ENCODE data around the gene DPP7.
"Not testable (repeated sequence)": the region's sequence is repeated elsewhere in the genome, so short reads cannot be mapped to it uniquely, and the experiment has no call there.

DPP7 gene

GRCh38 chr9:137128158-137128861, 13.8 kb upstream of the DPP7 start:
- Histone ChIP-seq H3K36me3 (ENCODE audit: control insufficient read depth in 2 of 2, insufficient read depth in 2 of 2, low read length in 2 of 2) (no peaks in the 10 kb centered on the region), H3K4me1 (ENCODE audit: control insufficient read depth, insufficient read depth, low read length) (peaks cover 17% of the 10 kb centered on the region), H3K9me3 (ENCODE audit: control insufficient read depth in 2 of 2, low read length in 2 of 2) (peaks cover 0 to 3% of the 10 kb centered on the region in 2 donors), H3K27ac (ENCODE audit: low read length) (no peak overlapping the region), H3K27me3 (ENCODE audit: control insufficient read depth in 1 of 2, insufficient read depth in 2 of 2, low read length in 2 of 2) (peaks cover 0 to 4% of the 10 kb centered on the region in 2 donors), H3K4me3 (ENCODE audit: low read length in 2 of 2) (peak overlapping the region; percentile 64 to 76), H3K9ac (ENCODE audit: low read length in 2 of 2) (no peak overlapping the region)

GRCh38 chr9:137127301-137128157, 13.0 kb upstream of the DPP7 start:
- H3K4me3 ChIP-seq (ENCODE audit: low read length in 2 of 2) = peak overlapping the region in 1 of 2 donors; percentile 35
- H3K27ac ChIP-seq (ENCODE audit: low read length) = no peak overlapping the region
- peaks cover 0 to 3% of the 10 kb centered on the region in 2 donors for H3K9me3 ChIP-seq (ENCODE audit: control insufficient read depth in 2 of 2, low read length in 2 of 2)
- peaks cover 0 to 4% of the 10 kb centered on the region in 2 donors for H3K27me3 ChIP-seq (ENCODE audit: control insufficient read depth in 1 of 2, insufficient read depth in 2 of 2, low read length in 2 of 2)
- H3K36me3 ChIP-seq (ENCODE audit: control insufficient read depth in 2 of 2, insufficient read depth in 2 of 2, low read length in 2 of 2) = no peaks in the 10 kb centered on the region
- peaks cover 17% of the 10 kb centered on the region for H3K4me1 ChIP-seq (ENCODE audit: control insufficient read depth, insufficient read depth, low read length)
- no peak overlapping the region for H3K9ac ChIP-seq (ENCODE audit: low read length in 2 of 2)

GRCh38 chr9:137126786-137127185, 12.3 kb upstream of the DPP7 start:
- peaks cover 17% of the 10 kb centered on the region for H3K4me1 ChIP-seq (ENCODE audit: control insufficient read depth, insufficient read depth, low read length)
- H3K9me3 ChIP-seq (ENCODE audit: control insufficient read depth in 2 of 2, low read length in 2 of 2) = peaks cover 0 to 3% of the 10 kb centered on the region in 2 donors
- no peak overlapping the region for H3K4me3 ChIP-seq (ENCODE audit: low read length in 2 of 2)
- peaks cover 0 to 4% of the 10 kb centered on the region in 2 donors for H3K27me3 ChIP-seq (ENCODE audit: control insufficient read depth in 1 of 2, insufficient read depth in 2 of 2, low read length in 2 of 2)
- H3K9ac ChIP-seq (ENCODE audit: low read length in 2 of 2) = no peak overlapping the region
- H3K36me3 ChIP-seq (ENCODE audit: control insufficient read depth in 2 of 2, insufficient read depth in 2 of 2, low read length in 2 of 2) = no peaks in the 10 kb centered on the region
- no peak overlapping the region for H3K27ac ChIP-seq (ENCODE audit: low read length)

GRCh38 chr9:137123952-137124462, 9.5 kb upstream of the DPP7 start:
- not testable (repeated sequence) for H3K27ac ChIP-seq (ENCODE audit: low read length); H3K4me3 ChIP-seq (ENCODE audit: low read length in 2 of 2); H3K9ac ChIP-seq (ENCODE audit: low read length in 2 of 2); H3K27me3 ChIP-seq (ENCODE audit: control insufficient read depth in 1 of 2, insufficient read depth in 2 of 2, low read length in 2 of 2); H3K36me3 ChIP-seq (ENCODE audit: control insufficient read depth in 2 of 2, insufficient read depth in 2 of 2, low read length in 2 of 2); H3K9me3 ChIP-seq (ENCODE audit: control insufficient read depth in 2 of 2, low read length in 2 of 2)
- peaks cover 11% of the 10 kb centered on the region for H3K4me1 ChIP-seq (ENCODE audit: control insufficient read depth, insufficient read depth, low read length)

GRCh38 chr9:137123468-137123837, 8.9 kb upstream of the DPP7 start:
- Histone ChIP-seq H3K36me3 (ENCODE audit: control insufficient read depth in 2 of 2, insufficient read depth in 2 of 2, low read length in 2 of 2) (no peaks in the 10 kb centered on the region), H3K27me3 (ENCODE audit: control insufficient read depth in 1 of 2, insufficient read depth in 2 of 2, low read length in 2 of 2) (no peaks in the 10 kb centered on the region), H3K4me1 (ENCODE audit: control insufficient read depth, insufficient read depth, low read length) (peaks cover 5% of the 10 kb centered on the region), H3K9me3 (ENCODE audit: control insufficient read depth in 2 of 2, low read length in 2 of 2) (no peaks in the 10 kb centered on the region), H3K9ac (ENCODE audit: low read length in 2 of 2) (no peak overlapping the region), H3K4me3 (ENCODE audit: low read length in 2 of 2) (no peak overlapping the region), H3K27ac (ENCODE audit: low read length) (no peak overlapping the region)

- not testable (repeated sequence) for H3K4me3 ChIP-seq (ENCODE audit: low read length in 2 of 2); H3K9ac ChIP-seq (ENCODE audit: low read length in 2 of 2); H3K27ac ChIP-seq (ENCODE audit: low read length); H3K4me1 ChIP-seq (ENCODE audit: control insufficient read depth, insufficient read depth, low read length); H3K36me3 ChIP-seq (ENCODE audit: control insufficient read depth in 2 of 2, insufficient read depth in 2 of 2, low read length in 2 of 2); H3K9me3 ChIP-seq (ENCODE audit: control insufficient read depth in 2 of 2, low read length in 2 of 2); H3K27me3 ChIP-seq (ENCODE audit: control insufficient read depth in 1 of 2, insufficient read depth in 2 of 2, low read length in 2 of 2)
Observed at GRCh38 chr9:137122796-137123467, 8.4 kb upstream of the DPP7 start.

- H3K4me3 ChIP-seq (ENCODE audit: low read length in 2 of 2); H3K9me3 ChIP-seq (ENCODE audit: control insufficient read depth in 2 of 2, low read length in 2 of 2); H3K36me3 ChIP-seq (ENCODE audit: control insufficient read depth in 2 of 2, insufficient read depth in 2 of 2, low read length in 2 of 2); H3K4me1 ChIP-seq (ENCODE audit: control insufficient read depth, insufficient read depth, low read length); H3K27ac ChIP-seq (ENCODE audit: low read length); H3K27me3 ChIP-seq (ENCODE audit: control insufficient read depth in 1 of 2, insufficient read depth in 2 of 2, low read length in 2 of 2); H3K9ac ChIP-seq (ENCODE audit: low read length in 2 of 2): not testable (repeated sequence)
Observed at GRCh38 chr9:137121927-137122795, 7.6 kb upstream of the DPP7 start.

GRCh38 chr9:137118092-137118603, 3.6 kb upstream of the DPP7 start:
- H3K27me3 ChIP-seq (ENCODE audit: control insufficient read depth in 1 of 2, insufficient read depth in 2 of 2, low read length in 2 of 2); H3K9me3 ChIP-seq (ENCODE audit: control insufficient read depth in 2 of 2, low read length in 2 of 2); H3K27ac ChIP-seq (ENCODE audit: low read length); H3K4me3 ChIP-seq (ENCODE audit: low read length in 2 of 2); H3K9ac ChIP-seq (ENCODE audit: low read length in 2 of 2); H3K4me1 ChIP-seq (ENCODE audit: control insufficient read depth, insufficient read depth, low read length); H3K36me3 ChIP-seq (ENCODE audit: control insufficient read depth in 2 of 2, insufficient read depth in 2 of 2, low read length in 2 of 2): not testable (repeated sequence)

- H3K27me3 ChIP-seq (ENCODE audit: control insufficient read depth in 1 of 2, insufficient read depth in 2 of 2, low read length in 2 of 2) = peaks cover 0 to 5% of the 10 kb centered on the region in 2 donors
- peaks cover 6% of the 10 kb centered on the region for H3K4me1 ChIP-seq (ENCODE audit: control insufficient read depth, insufficient read depth, low read length)
- H3K9ac ChIP-seq (ENCODE audit: low read length in 2 of 2) = no peak overlapping the region
- no peak overlapping the region for H3K4me3 ChIP-seq (ENCODE audit: low read length in 2 of 2)
- peaks cover 0 to 3% of the 10 kb centered on the region in 2 donors for H3K36me3 ChIP-seq (ENCODE audit: control insufficient read depth in 2 of 2, insufficient read depth in 2 of 2, low read length in 2 of 2)
- H3K27ac ChIP-seq (ENCODE audit: low read length) = no peak overlapping the region
- H3K9me3 ChIP-seq (ENCODE audit: control insufficient read depth in 2 of 2, low read length in 2 of 2) = no peaks in the 10 kb centered on the region
Observed at GRCh38 chr9:137117269-137117731, 2.8 kb upstream of the DPP7 start.

GRCh38 chr9:137116728-137117127, 2.2 kb upstream of the DPP7 start:
- Histone ChIP-seq H3K4me1 (ENCODE audit: control insufficient read depth, insufficient read depth, low read length) (peaks cover 6% of the 10 kb centered on the region), H3K27me3 (ENCODE audit: control insufficient read depth in 1 of 2, insufficient read depth in 2 of 2, low read length in 2 of 2) (peaks cover 0 to 5% of the 10 kb centered on the region in 2 donors), H3K27ac (ENCODE audit: low read length) (no peak overlapping the region), H3K36me3 (ENCODE audit: control insufficient read depth in 2 of 2, insufficient read depth in 2 of 2, low read length in 2 of 2) (peaks cover 0 to 3% of the 10 kb centered on the region in 2 donors), H3K9me3 (ENCODE audit: control insufficient read depth in 2 of 2, low read length in 2 of 2) (no peaks in the 10 kb centered on the region), H3K9ac (ENCODE audit: low read length in 2 of 2) (no peak overlapping the region), H3K4me3 (ENCODE audit: low read length in 2 of 2) (no peak overlapping the region)
